ENCODE results near the gene STK26.

STK26 gene

DNA sequence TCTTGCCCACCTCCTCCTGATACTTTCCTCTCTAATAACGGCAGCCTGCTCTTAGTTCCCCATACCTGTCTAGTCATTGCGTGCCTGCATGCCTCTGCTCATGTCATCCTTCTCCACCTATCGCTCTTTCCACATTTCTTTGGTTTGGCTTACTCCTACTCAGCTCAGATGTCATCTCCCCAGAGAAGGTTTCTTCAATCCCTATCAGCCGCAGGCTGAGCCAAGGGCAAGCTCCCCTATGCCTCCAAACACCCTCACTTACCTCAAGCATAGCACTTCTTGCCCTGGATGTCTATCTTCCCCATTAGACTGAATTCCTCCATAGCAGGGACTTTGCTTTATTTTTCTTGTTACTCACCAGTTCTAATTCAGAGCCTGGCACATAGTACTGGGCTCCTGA is 78.1 kb downstream of the STK26 start:
- DNase-seq = no peak

DNA sequence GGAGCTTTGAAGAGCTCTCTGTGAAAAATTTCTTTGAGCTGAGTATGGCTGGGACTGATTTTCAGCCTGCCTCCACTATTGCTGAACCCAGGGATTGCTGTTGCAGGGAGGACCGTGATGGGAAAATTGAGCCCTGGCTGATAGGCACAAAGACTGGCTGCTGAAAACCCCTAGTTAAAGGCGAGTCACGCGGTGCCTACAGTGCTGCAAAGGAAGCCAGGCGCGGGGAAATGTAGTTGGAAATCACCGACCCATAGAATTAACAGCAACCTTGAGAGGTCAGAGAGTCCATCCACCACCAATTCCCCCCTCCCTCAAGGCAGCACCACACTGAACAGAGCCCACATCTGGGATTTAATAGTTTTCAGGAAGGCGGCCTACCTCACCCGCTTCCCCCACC is 78.7 kb downstream of the STK26 start:
- peak; percentile 20 for DNase-seq

DNA sequence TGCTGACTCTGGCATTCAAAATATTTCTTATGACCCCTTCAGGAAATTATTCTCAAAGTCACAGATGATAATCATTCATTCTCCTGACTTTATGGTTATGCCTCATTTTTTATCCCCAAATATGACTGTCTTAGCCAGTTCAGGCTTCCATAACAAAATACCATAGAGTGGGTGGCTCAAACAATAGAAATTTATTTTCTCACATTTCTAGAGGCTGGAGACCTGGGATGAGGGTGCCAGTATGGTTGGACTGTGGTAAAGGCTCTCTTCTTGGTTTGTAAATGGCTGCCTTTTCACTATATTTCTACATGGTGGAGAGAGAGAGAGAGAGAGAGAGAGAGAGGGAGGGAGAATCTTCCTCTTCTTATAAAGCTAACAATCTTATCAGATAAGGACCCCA is 84.2 kb downstream of the STK26 start:
- DNase-seq = no peak

DNA sequence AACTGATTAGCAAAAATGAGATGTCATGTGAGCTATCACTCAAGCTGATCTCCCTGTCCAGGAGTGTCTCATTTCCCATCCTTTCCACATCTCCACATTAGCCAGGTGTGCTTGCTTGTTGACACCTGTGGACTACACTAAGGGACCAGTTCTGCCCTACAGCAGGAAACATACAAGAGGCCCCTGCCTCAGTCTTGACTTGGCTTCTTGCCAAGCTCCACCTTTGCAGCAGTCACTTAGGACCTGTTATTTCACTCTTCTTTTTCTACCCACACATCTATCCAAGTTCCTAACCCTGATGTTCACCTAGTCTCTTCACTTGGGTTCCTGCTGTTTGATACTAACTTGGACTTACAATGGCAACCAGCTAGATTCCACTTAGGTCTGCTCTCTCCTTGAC is 91.5 kb downstream of the STK26 start:
- no peak for DNase-seq

DNA sequence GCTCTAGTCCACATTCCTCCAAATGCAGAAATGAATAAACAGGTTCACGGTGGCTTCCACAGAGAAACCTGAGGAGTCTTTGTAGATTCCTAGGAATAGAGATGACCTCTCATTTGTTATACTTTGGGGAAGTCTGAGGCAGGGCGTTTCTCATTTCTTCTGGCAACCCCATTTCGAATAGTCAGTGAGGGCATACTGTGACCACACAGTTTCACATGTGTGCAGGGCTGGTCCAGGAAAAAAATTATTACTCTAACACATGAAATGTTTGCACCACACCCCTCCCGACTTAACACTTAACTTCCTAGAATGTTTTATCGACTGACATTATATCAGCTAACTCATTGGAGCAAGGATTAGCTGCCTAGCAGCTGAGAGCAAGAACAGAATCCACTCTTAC is 92.7 kb downstream of the STK26 start:
- no peak for DNase-seq

DNA sequence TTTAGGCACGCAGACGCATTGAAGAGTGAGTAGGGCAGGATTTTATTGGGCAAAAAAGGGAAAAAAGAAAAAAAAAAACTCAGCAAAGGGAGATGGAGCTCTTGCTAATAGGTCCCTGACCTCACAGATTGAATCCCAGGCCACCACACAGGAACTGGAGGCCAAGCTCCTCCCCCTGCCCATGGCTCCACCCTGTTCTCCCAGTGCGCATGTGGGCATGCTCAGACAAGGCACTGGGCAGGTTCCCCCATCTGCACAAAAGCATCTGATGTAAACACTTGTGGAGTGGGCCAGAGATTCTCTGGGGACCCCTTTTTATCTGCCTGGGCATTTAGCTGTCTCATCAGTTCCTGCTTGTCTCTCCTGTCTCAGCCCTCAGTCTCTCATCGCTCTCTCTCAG is 95.3 kb downstream of the STK26 start:
- no peak for DNase-seq

DNA sequence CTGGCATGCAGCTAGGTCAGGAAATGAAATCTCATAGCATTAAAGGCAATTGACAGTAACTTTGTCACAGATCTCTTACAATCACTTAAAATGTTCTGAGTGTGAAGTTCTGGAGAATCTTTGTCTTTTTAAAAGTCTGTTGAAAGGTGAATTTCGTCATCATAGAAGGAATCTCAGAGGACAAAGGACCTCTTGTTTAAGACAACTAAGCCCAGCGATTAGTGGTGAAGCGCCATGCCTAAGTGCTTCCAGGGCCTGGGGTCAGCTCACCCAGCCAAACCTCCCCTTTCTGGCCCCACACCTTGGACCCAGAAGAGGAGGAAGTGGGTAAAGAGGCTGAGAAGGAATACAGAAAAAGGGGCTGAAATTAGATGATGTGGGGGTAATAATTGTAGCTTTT is 96.2 kb downstream of the STK26 start:
- peak; percentile 14 for DNase-seq

DNA sequence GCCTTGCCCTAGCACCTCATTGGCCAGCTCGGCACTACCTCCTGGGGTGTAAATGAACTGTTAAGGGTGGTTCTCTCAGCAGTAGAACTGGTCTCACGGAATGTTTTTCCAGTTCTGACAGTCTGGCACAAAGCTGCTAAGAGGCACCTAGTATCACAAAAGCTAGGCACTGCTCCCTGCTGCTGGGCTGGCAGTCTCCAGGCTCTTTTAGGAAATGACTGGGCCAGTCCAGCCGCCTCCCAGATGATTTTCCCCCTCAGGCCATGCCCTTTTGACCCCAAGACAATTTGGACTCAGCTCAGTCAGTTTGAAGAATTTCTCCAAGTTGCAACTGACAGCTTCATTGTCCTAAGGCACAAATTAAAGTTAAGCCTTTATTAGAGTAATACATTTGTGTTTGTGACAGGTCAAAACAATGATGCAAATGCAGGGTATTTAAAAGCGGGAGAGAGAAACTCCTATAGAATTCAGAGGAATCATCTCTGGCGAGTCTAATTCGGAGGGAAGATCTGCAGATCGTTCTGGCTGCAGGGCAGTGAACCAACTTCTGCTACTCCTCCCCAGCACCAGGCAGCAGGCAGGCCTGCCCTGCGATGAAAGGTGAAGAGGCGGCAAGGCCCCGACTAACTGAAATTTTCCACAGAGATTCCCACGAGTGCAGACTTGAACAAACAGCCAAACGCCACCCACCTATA is 96.9 kb downstream of the STK26 start:
- peak; percentile 28 for DNase-seq

DNA sequence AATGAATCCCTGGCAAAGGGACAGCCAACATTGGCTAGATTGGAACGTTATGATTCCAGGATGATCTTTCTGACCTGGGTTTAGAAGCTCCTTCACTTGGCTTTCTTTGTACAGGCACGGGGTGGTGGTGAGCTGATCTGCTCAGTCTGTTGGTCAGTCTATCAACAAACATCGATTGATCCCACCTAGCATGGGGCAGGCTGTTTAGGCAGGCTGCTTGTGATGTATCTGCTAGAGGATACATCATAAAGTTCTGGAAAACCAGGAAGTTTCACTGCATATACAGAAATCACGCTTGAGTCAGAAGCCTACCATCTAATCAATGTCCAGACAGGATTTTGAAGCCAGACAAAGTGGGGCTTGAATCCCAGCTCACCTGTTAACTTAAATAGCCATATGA is 97.8 kb downstream of the STK26 start:
- DNase-seq = no peak

All from retina (tissue), 1 donor.